CD8-positive, alpha-beta memory T cell (primary cell): Measurements from ENCODE around the gene SMIM31. TPM values are rescaled to one million over a fixed set of nuclear protein-coding genes. Genes with fewer than 3 reads are reported as not detected.

ENCODE experiments used
- CTCF ChIA-PET: fragments of 350-600 bp; sonication (Branson Sonifier 250); formaldehyde crosslinking; loops from one replicate; lab custom pipeline; 2021; ENCODE audit warnings: antibody characterized with exemption; lab: Charles Lee
- POLR2A ChIA-PET: fragments of 350-600 bp; sonication (Branson Sonifier 250); formaldehyde crosslinking; loops from one replicate; lab custom pipeline; 2021; ENCODE audit warnings: antibody characterized with exemption; lab: Charles Lee
- DNase-seq, 5 donors: peaks; one replicate each; pipeline versions ENCODE4 v3.0.0 to v3.0.0-alpha.2; 2020 to 2022; ENCODE audit warnings: mixed read lengths in 1 of 5
- H3K27ac ChIP-seq: one replicate; pipeline ENCODE4 v1.7.0; 2013; ENCODE audit warnings: low read depth, mild to moderate bottlenecking, low read length, moderate library complexity
- H3K27me3 ChIP-seq: 2 replicates; pipeline ENCODE4 v1.7.0; 2013; ENCODE audit warnings: low read length, mild to moderate bottlenecking; ENCODE audit not compliant: insufficient read depth, poor library complexity, severe bottlenecking
- H3K36me3 ChIP-seq: 2 replicates; pipeline ENCODE4 v1.7.0; 2013; ENCODE audit warnings: mild to moderate bottlenecking, low read length, moderate library complexity; ENCODE audit not compliant: insufficient read depth
- H3K4me1 ChIP-seq: 2 replicates; pipeline ENCODE4 v1.7.0; 2013; ENCODE audit warnings: mild to moderate bottlenecking, low read length, moderate library complexity; ENCODE audit not compliant: insufficient read depth
- H3K4me3 ChIP-seq: 2 replicates; pipeline ENCODE4 v1.7.0; 2013; ENCODE audit warnings: mild to moderate bottlenecking, low read length
- H3K9me3 ChIP-seq: 2 replicates; pipeline ENCODE4 v1.7.0; 2013; ENCODE audit warnings: mild to moderate bottlenecking, low read length
- H3K27ac Mint-ChIP-seq, 8 donors: one replicate each; pipeline ENCODE4 v1.8.0; 2020 to 2021; ENCODE audit warnings: mixed read lengths in 8 of 8, mild to moderate bottlenecking in 6 of 8, inconsistent platforms in 3 of 8, moderate library complexity in 3 of 8
- H3K27me3 Mint-ChIP-seq, 2 donors: one replicate each; pipeline ENCODE4 v1.8.0; 2020 to 2021; ENCODE audit warnings: mixed read lengths in 2 of 2, mild to moderate bottlenecking in 1 of 2, moderate library complexity in 1 of 2
- H3K36me3 Mint-ChIP-seq, 3 donors: one replicate each; pipeline ENCODE4 v1.8.0; 2020 to 2021; ENCODE audit warnings: mixed read lengths in 3 of 3, inconsistent platforms in 1 of 3, mild to moderate bottlenecking in 1 of 3
- H3K4me1 Mint-ChIP-seq, 3 donors: one replicate each; pipeline ENCODE4 v1.8.0; 2020 to 2021; ENCODE audit warnings: mixed read lengths in 3 of 3, inconsistent platforms in 1 of 3, mild to moderate bottlenecking in 1 of 3
- H3K4me3 Mint-ChIP-seq, 7 donors: one replicate each; pipeline ENCODE4 v1.8.0; 2020 to 2021; ENCODE audit warnings: mixed read lengths in 7 of 7, mild to moderate bottlenecking in 6 of 7, moderate library complexity in 4 of 7, inconsistent platforms in 2 of 7
- H3K9me3 Mint-ChIP-seq, 5 donors: one replicate each; pipeline ENCODE4 v1.8.0; 2020 to 2022; ENCODE audit warnings: mixed read lengths in 5 of 5, mild to moderate bottlenecking in 3 of 5, moderate library complexity in 2 of 5, inconsistent platforms in 1 of 5
- polyA plus RNA-seq: library from polyadenylated mRNA; unstranded; fragments of 300-500 nt; fragmentation: Illumina TruSeq; gene quantifications from one replicate; pipeline ENCODE4 v1.2.3, GENCODE V29; 2021
- total RNA-seq, 2 experiments: library from RNA; stranded (reverse); gene quantifications; one replicate each; pipeline ENCODE4 v1.2.3, GENCODE V29; 2021

The SMIM31 gene
- total and polyA plus RNA-seq, 3 experiments from 2014 or later, result not detected

DNA sequence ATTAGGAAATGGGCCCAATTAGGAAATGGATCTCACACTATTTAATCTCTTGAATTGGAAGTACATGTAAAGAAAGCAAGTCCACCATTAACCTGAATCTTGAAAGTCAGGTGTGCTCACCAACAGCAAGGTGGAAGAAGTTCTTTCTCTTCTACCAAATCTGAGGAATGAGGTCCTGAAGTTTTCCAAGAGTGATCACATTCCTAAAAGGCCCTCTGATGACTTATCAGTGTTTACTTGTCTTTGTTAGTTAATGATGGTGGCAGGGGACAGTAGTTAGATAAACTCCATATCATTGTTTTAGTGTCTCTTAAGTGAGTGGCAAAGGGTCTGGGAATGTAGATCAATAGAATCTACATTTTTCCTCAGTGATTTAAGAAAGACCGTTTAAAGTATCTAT, 61.8 kb downstream of the SMIM31 start:
- Histone ChIP-seq H3K4me3 (no peak overlapping the region), H3K4me1 (no peaks in the 10 kb centered on the region), H3K36me3 (no peaks in the 10 kb centered on the region), H3K27me3 (no peaks in the 10 kb centered on the region), H3K9me3 (no peaks in the 10 kb centered on the region), H3K27ac (no peak overlapping the region)
- Mint-ChIP-seq H3K4me3 (no peak overlapping the region), H3K27ac (no peak overlapping the region), H3K4me1 (no peaks in the 10 kb centered on the region), H3K9me3 (peaks cover 0 to 4% (median 0%) of the 10 kb centered on the region in 5 donors), H3K36me3 (no peaks in the 10 kb centered on the region), H3K27me3 (peaks cover 0 to 3% of the 10 kb centered on the region in 2 donors)
- CTCF ChIA-PET, result no interaction called here
- POLR2A ChIA-PET, result no interaction called here
- DNase-seq, result no peak

DNA sequence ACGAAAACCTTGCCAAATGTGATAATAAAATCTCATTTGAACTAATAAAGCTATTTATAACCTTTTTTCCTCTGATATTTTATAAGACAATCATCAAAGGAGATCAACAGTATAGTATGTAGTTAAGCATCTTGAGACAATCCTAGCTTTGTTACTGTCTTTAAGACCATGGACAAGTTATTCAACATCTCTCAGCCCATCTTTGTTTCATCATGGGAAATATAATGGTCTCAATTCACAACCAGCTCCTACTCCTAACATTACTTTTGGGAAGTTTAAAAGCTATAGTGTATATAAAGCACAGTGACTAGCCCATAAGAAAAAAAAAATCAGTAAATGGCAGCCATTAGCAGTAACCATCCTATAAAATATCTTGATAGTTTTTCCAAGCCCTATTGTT, 65.4 kb downstream of the SMIM31 start:
- Mint-ChIP-seq H3K9me3 (peaks cover 0 to 8% (median 0%) of the 10 kb centered on the region in 5 donors), H3K27me3 (peaks cover 0 to 23% of the 10 kb centered on the region in 2 donors), H3K4me3 (no peak overlapping the region), H3K36me3 (no peaks in the 10 kb centered on the region), H3K4me1 (no peaks in the 10 kb centered on the region), H3K27ac (no peak overlapping the region)
- Histone ChIP-seq H3K27me3 (no peaks in the 10 kb centered on the region), H3K9me3 (no peaks in the 10 kb centered on the region), H3K4me3 (no peak overlapping the region), H3K36me3 (no peaks in the 10 kb centered on the region), H3K27ac (no peak overlapping the region), H3K4me1 (no peaks in the 10 kb centered on the region)
- DNase-seq, result no peak
- ChIA-PET CTCF (interaction anchor here (1.0 kb wide), 1 partner anchor 11 kb away, joined by 3 read pairs; no protein-coding TSS in a partner anchor), POLR2A (no interaction called here)

DNA sequence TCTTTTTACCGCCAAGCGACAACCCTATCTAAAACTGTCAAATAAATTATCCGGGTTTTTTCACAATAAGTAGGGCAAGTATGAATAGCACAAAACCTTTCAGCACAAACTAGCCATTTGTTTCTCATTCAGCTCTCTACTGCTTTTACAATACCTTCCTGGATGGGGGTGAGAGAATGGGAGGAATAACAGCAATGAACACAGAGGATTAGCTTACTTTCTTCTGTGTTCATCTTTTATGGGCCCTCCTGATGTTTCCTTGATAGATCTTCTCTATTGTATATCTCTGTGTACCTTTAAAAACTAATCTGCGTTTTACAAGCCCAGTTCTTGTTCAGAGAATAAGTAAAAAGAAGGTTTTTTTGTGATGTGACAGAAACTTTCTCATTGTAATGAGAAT, 67.8 kb downstream of the SMIM31 start:
- CTCF ChIA-PET, result no interaction called here
- Histone ChIP-seq H3K27me3 (no peaks in the 10 kb centered on the region), H3K4me3 (no peak overlapping the region), H3K9me3 (no peaks in the 10 kb centered on the region), H3K36me3 (no peaks in the 10 kb centered on the region), H3K27ac (no peak overlapping the region), H3K4me1 (no peaks in the 10 kb centered on the region)
- Mint-ChIP-seq H3K4me1 (no peaks in the 10 kb centered on the region), H3K27me3 (peaks cover 0 to 23% of the 10 kb centered on the region in 2 donors), H3K4me3 (no peak overlapping the region), H3K27ac (no peak overlapping the region), H3K36me3 (no peaks in the 10 kb centered on the region), H3K9me3 (peaks cover 0 to 6% (median 0%) of the 10 kb centered on the region in 5 donors)
- no peak for DNase-seq
- POLR2A ChIA-PET, result no interaction called here

DNA sequence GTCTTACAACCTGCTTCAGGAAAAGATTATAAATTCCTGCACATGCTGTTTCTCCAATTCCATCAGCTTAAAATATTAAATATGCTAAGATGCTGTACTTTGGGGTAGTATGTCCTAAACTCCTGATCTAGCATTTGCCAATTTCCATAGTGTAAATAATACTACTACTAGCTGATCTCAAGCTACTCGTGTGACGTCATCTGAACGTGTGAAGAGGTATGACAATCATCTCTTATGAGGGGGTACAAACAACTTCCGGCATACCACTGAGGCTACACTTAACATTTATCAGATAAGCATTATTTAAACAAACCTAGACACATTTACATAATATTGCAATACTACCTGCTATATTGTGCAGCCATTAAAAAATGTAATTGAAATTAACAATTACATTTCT, 70.7 kb downstream of the SMIM31 start:
- Mint-ChIP-seq H3K36me3 (no peaks in the 10 kb centered on the region), H3K4me1 (no peaks in the 10 kb centered on the region)
- CTCF ChIA-PET, result no interaction called here

DNA sequence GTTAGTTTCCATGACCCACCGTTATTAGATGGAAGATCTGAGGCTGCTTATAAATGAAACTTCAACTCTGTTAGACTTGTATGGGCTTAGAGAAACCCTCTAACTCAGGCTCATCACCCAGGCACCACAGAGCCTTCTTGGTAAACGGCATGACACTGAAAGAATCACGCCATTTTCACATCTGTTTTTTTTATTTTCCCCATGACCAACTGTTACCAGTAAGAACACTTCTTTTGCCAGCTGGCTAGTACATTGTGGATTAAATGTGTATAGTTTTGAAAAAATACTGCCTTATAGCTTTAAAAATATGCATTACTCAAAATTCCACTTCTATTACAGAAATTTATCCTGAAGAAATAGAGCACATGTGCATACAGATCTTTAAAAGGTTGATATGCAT, 75.0 kb downstream of the SMIM31 start:
- Histone ChIP-seq H3K36me3 (no peaks in the 10 kb centered on the region), H3K4me3 (no peak overlapping the region), H3K27me3 (no peaks in the 10 kb centered on the region), H3K27ac (no peak overlapping the region), H3K9me3 (no peaks in the 10 kb centered on the region), H3K4me1 (no peaks in the 10 kb centered on the region)
- CTCF ChIA-PET, result no interaction called here
- POLR2A ChIA-PET, result no interaction called here
- no peaks in the 10 kb centered on the region for H3K9me3 Mint-ChIP-seq
- H3K36me3 Mint-ChIP-seq, result no peaks in the 10 kb centered on the region
- no peak overlapping the region for H3K27ac Mint-ChIP-seq
- no peaks in the 10 kb centered on the region for H3K27me3 Mint-ChIP-seq
- no peaks in the 10 kb centered on the region for H3K4me1 Mint-ChIP-seq
- DNase-seq, result no peak
- H3K4me3 Mint-ChIP-seq, result no peak overlapping the region

More for the DNA sequence above, 70.7 kb downstream of the SMIM31 start:
- Mint-ChIP-seq H3K4me3 (no peak overlapping the region), H3K9me3 (peaks cover 0 to 6% (median 0%) of the 10 kb centered on the region in 5 donors), H3K27me3 (peaks cover 0 to 23% of the 10 kb centered on the region in 2 donors), H3K27ac (no peak overlapping the region)
- Histone ChIP-seq H3K27ac (no peak overlapping the region), H3K4me3 (no peak overlapping the region), H3K36me3 (no peaks in the 10 kb centered on the region), H3K27me3 (no peaks in the 10 kb centered on the region), H3K4me1 (no peaks in the 10 kb centered on the region), H3K9me3 (no peaks in the 10 kb centered on the region)
- POLR2A ChIA-PET, result no interaction called here
- DNase-seq, result no peak

DNA sequence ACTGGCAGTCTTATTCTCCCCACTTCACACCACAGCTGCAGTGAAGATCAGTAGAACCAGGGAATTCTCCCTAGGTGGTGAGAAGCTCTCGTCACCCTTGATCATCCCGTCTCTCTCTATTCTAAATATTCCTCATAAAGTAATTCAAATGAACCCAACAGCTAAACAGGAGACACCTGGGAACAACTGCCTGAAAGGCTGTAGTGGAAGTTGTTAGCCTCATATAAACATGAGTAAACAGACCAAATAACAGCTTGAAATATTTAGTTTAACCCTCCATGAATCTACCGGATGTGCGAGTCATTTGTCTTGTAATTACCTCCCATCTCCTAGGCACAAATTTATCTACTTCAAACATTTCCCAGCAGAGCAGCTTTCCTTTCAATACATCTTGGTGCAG, 92.6 kb downstream of the SMIM31 start:
- no peaks in the 10 kb centered on the region for H3K4me1 Mint-ChIP-seq
- peaks cover 0 to 2% of the 10 kb centered on the region in 2 donors for H3K27me3 Mint-ChIP-seq
- ChIA-PET CTCF (no interaction called here), POLR2A (no interaction called here)
- no peak for DNase-seq
- no peaks in the 10 kb centered on the region for H3K27me3 ChIP-seq
- H3K4me1 ChIP-seq, result no peaks in the 10 kb centered on the region
- no peaks in the 10 kb centered on the region for H3K36me3 ChIP-seq
- H3K36me3 Mint-ChIP-seq, result no peaks in the 10 kb centered on the region
- no peak overlapping the region for H3K27ac Mint-ChIP-seq
- no peaks in the 10 kb centered on the region for H3K9me3 Mint-ChIP-seq
- no peak overlapping the region for H3K4me3 ChIP-seq
- H3K27ac ChIP-seq, result no peak overlapping the region
- no peaks in the 10 kb centered on the region for H3K9me3 ChIP-seq
- H3K4me3 Mint-ChIP-seq, result no peak overlapping the region

DNA sequence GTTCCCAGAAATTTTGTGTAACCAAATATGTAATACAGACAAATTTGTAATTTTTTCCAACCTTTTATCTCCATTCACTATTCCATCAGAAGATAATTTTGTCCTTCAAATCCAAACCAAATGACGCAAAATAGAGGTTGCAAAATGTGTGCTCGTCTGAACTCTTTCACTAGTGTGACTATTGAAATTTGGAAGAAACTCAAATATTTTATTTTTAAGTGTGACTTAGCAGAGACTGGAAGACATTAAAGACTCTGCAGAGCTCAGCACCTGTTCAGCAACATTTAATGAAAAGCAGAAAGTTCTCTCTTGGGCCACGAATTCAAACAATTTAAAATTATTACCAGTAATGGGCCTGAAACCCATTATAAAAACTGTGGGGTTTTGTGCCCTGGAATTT, 93.1 kb downstream of the SMIM31 start:
- H3K36me3 Mint-ChIP-seq, result no peaks in the 10 kb centered on the region
- H3K27me3 ChIP-seq, result no peaks in the 10 kb centered on the region

DNA sequence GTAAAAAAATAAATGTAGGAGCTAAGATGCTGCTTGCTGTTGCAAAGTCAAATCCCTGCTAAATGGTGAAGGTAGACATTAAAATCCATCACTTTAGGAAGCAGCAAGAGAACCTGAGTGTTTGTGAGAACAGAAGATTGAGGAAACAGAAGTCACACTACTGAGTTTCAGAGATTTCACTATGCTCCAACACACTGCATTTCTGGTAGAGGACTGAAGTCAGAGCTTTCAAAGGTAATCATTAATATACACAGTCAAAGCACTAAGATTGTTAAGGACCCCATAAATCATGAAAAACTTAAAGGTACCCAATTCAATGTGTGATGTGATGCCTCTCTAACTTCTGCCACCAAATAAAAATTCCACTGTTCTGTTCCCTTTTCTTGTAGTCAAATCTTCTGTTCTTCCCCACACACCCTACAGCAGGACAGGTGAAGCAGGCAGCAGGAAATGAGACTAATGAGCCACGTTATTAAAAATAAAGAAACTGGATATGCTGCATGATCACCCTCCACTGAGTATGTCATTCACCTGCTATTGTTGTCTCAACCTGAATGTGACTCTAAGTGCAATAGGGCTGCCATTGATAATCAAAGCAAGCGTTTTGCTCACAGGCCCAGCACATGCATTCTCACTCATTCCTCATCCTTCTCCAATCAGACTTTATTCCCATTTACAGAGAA, 94.2 kb downstream of the SMIM31 start:
- no peaks in the 10 kb centered on the region for H3K4me1 Mint-ChIP-seq
- Histone ChIP-seq H3K4me3 (no peak overlapping the region), H3K36me3 (no peaks in the 10 kb centered on the region), H3K27ac (no peak overlapping the region), H3K4me1 (no peaks in the 10 kb centered on the region), H3K9me3 (no peaks in the 10 kb centered on the region), H3K27me3 (no peaks in the 10 kb centered on the region)
- DNase-seq, result no peak
- no peaks in the 10 kb centered on the region for H3K9me3 Mint-ChIP-seq
- H3K27ac Mint-ChIP-seq, result no peak overlapping the region
- H3K36me3 Mint-ChIP-seq, result no peaks in the 10 kb centered on the region
- no peak overlapping the region for H3K4me3 Mint-ChIP-seq
- ChIA-PET CTCF (no interaction called here), POLR2A (no interaction called here)
- H3K27me3 Mint-ChIP-seq, result peaks cover 0 to 2% of the 10 kb centered on the region in 2 donors

More for the DNA sequence above, 93.1 kb downstream of the SMIM31 start:
- no peak overlapping the region for H3K27ac ChIP-seq
- H3K36me3 ChIP-seq, result no peaks in the 10 kb centered on the region
- H3K4me1 Mint-ChIP-seq, result no peaks in the 10 kb centered on the region
- no peak for DNase-seq
- no peak overlapping the region for H3K4me3 ChIP-seq
- CTCF ChIA-PET, result no interaction called here
- POLR2A ChIA-PET, result no interaction called here
- H3K4me1 ChIP-seq, result no peaks in the 10 kb centered on the region
- H3K27ac Mint-ChIP-seq, result no peak overlapping the region
- H3K27me3 Mint-ChIP-seq, result peaks cover 0 to 2% of the 10 kb centered on the region in 2 donors
- no peaks in the 10 kb centered on the region for H3K9me3 ChIP-seq
- H3K9me3 Mint-ChIP-seq, result no peaks in the 10 kb centered on the region
- no peak overlapping the region for H3K4me3 Mint-ChIP-seq
